ENCODE measurements around the gene SETD9.

DNA sequence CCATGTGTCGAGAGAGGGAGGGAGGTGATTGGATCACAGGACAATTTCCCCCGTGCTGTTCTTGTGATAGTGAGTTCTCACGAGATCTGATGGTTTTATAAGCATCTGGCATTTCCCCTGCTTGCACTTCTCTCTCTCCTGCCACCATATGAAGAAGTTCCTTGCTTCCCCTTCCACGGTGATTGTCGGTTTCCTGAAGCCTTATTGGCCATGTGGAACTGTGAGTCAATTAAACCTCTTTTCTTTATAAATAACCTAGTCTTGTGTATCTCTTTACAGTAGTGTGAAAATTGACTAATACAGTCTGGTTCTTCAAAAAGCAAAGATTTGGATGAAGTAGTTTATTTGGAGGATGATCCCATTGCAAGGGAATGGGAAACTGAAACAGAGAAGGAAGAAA, 53.9 kb downstream of the SETD9 start:
- TF ChIP-seq POLR2A (IDR thresholded peaks at IDR 0.05), result no peak
- TF ChIP-seq, protein P1, sequence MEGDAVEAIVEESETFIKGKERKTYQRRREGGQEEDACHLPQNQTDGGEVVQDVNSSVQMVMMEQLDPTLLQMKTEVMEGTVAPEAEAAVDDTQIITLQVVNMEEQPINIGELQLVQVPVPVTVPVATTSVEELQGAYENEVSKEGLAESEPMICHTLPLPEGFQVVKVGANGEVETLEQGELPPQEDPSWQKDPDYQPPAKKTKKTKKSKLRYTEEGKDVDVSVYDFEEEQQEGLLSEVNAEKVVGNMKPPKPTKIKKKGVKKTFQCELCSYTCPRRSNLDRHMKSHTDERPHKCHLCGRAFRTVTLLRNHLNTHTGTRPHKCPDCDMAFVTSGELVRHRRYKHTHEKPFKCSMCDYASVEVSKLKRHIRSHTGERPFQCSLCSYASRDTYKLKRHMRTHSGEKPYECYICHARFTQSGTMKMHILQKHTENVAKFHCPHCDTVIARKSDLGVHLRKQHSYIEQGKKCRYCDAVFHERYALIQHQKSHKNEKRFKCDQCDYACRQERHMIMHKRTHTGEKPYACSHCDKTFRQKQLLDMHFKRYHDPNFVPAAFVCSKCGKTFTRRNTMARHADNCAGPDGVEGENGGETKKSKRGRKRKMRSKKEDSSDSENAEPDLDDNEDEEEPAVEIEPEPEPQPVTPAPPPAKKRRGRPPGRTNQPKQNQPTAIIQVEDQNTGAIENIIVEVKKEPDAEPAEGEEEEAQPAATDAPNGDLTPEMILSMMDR (IDR thresholded peaks at IDR 0.05), result no peak
